ENCODE results near the gene PITPNB. TPM values are rescaled to one million over a fixed set of nuclear protein-coding genes. Genes with fewer than 3 reads are reported as not detected.

PITPNB gene
- total and polyA plus RNA-seq, 7 donors, result 20.4 to 135 (median 79.9) TPM

GRCh38 chr22:27885977-27886842 lies 32.8 kb downstream of the PITPNB start:
- Histone ChIP-seq H3K27me3 (no peaks in the 10 kb centered on the region), H3K9me3 (no peaks in the 10 kb centered on the region), H3K4me1 (peaks cover 0 to 67% (median 63%) of the 10 kb centered on the region in 4 donors), H3K36me3 (peaks cover 0 to 32% (median 17%) of the 10 kb centered on the region in 4 donors), H3K27ac (peak overlapping the region; percentile 82 to 87 (median 84)), H3K4me3 (no peak overlapping the region)
- TF ChIP-seq, protein P1, sequence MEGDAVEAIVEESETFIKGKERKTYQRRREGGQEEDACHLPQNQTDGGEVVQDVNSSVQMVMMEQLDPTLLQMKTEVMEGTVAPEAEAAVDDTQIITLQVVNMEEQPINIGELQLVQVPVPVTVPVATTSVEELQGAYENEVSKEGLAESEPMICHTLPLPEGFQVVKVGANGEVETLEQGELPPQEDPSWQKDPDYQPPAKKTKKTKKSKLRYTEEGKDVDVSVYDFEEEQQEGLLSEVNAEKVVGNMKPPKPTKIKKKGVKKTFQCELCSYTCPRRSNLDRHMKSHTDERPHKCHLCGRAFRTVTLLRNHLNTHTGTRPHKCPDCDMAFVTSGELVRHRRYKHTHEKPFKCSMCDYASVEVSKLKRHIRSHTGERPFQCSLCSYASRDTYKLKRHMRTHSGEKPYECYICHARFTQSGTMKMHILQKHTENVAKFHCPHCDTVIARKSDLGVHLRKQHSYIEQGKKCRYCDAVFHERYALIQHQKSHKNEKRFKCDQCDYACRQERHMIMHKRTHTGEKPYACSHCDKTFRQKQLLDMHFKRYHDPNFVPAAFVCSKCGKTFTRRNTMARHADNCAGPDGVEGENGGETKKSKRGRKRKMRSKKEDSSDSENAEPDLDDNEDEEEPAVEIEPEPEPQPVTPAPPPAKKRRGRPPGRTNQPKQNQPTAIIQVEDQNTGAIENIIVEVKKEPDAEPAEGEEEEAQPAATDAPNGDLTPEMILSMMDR (IDR thresholded peaks at IDR 0.05), result peak; percentile 78 to 91 (median 82)
- TF ChIP-seq POLR2AphosphoS5 (IDR thresholded peaks at IDR 0.05) (peak in 3 of 4 donors; percentile 38 to 45 (median 42)), EP300 (IDR thresholded peaks at IDR 0.05) (peak in 1 of 4 donors; percentile 12), POLR2A (IDR thresholded peaks at IDR 0.05) (no peak)
- WGBS, 2 donors, result 86 to 88% methylated on average over 3 of the region's 3 CpGs
- intact Hi-C loops (cut with DNase I), result loop anchor here (2.0 to 10.0 kb wide), 2 partner anchors 33 to 709 kb away; partner anchors contain the start of gene PITPNB
- DNase-seq, result no peak

DNA sequence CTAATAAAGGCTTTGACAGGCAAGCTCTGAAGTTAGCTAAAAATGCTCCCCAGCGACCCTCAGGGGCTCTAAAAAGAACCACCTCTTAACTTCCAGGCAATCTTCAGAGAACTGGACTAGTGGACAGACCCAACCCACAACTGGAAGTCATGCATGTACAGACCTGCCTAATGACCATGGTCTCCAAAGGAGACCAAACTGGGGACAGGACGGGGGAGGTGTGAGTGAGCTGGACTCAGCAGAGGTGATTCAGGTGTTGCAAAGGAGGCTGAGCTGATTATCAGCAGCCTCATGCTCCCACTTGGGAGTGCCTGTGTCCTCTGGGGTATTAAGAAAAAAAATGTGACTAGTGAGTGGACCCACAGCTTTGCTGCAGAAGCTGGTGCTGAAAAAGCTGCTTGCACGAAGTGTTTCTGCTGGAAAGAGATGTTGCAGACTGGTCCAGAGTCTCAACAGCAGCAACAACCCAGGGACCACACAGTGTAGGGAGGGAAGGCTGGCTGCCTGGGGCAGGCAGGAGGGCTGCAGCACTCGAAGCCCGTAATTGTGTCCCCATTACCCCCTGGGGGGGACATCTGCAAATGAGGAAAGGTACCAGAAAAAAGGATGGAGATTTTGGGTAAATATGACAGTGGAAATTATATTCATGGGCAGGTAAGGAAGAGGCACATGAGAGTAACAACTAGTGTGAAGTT lies 35.3 kb downstream of the PITPNB start:
- DNase-seq, result no peak
- TF ChIP-seq, protein P1 (IDR thresholded peaks at IDR 0.05), result no peak
- intact Hi-C loops (cut with DNase I), result loop anchor here (10.0 kb wide), 1 partner anchor 711 kb away; no protein-coding TSS in a partner anchor
- peaks cover 0 to 9% (median 7%) of the 10 kb centered on the region in 4 donors for H3K36me3 ChIP-seq
- no peaks in the 10 kb centered on the region for H3K27me3 ChIP-seq
- WGBS, 2 donors, result 88 to 90% methylated on average over 5 of the region's 5 CpGs
- H3K9me3 ChIP-seq, result no peaks in the 10 kb centered on the region
- no peak overlapping the region for H3K4me3 ChIP-seq
- H3K4me1 ChIP-seq, result peaks cover 0 to 91% (median 84%) of the 10 kb centered on the region in 4 donors
- peak overlapping the region; percentile 82 to 87 (median 84) for H3K27ac ChIP-seq

- no peak for DNase-seq
- no peak for TF ChIP-seq POLR2AphosphoS5 (IDR thresholded peaks at IDR 0.05)
- no peak for TF ChIP-seq POLR2A (IDR thresholded peaks at IDR 0.05)
- TF ChIP-seq, protein P1 (IDR thresholded peaks at IDR 0.05), result no peak
- no peak for TF ChIP-seq EP300 (IDR thresholded peaks at IDR 0.05)
- intact Hi-C loops (cut with DNase I), result loop anchor here (10.0 kb wide), 1 partner anchor 712 kb away; no protein-coding TSS in a partner anchor
- Histone ChIP-seq H3K27me3 (no peaks in the 10 kb centered on the region), H3K4me3 (no peak overlapping the region), H3K36me3 (peaks cover 0 to 5% (median 0%) of the 10 kb centered on the region in 4 donors), H3K4me1 (peaks cover 0 to 99% (median 93%) of the 10 kb centered on the region in 4 donors), H3K27ac (peak overlapping the region; percentile 82 to 87 (median 84)), H3K9me3 (no peaks in the 10 kb centered on the region)
- 52 to 68% methylated on average over 6 of the region's 6 CpGs for WGBS, 2 donors
Observed at GRCh38 chr22:27882507-27883290, 36.4 kb downstream of the PITPNB start.

DNA sequence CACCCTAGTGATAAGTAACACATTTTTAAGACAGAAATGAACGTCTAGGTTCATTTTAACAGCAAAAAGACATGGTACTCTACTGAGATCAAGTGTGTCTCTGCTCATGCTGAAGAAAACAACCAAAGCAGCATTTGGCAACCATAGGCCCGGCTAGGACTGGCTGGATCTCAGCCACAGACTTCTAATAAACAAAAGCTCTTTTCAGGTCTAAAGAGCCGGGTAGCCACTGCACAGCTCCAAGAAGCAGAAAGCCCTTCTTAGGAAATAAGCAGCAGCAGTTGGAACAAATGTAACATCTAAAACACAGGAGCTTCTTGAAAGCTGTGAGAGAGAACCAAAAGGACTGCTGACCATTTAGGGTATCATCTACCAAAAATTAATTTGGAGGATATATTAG lies 37.6 kb downstream of the PITPNB start:
- DNase-seq, result peak; percentile 85
- Histone ChIP-seq H3K4me1 (peaks cover 0 to 99% (median 91%) of the 10 kb centered on the region in 4 donors), H3K36me3 (peaks cover 0 to 5% (median 0%) of the 10 kb centered on the region in 4 donors), H3K4me3 (no peak overlapping the region), H3K27ac (peak overlapping the region; percentile 82 to 87 (median 84)), H3K27me3 (no peaks in the 10 kb centered on the region), H3K9me3 (no peaks in the 10 kb centered on the region)
- 26 to 61% methylated on average over 3 of the region's 3 CpGs for WGBS, 2 donors
- intact Hi-C loops (cut with DNase I), result loop anchor here (1.0 to 10.0 kb wide), 2 partner anchors 128 to 713 kb away; no protein-coding TSS in a partner anchor
- TF ChIP-seq POLR2AphosphoS5 (IDR thresholded peaks at IDR 0.05), result peak in 2 of 4 donors; percentile 24 to 33
- no peak for TF ChIP-seq POLR2A (IDR thresholded peaks at IDR 0.05)

All from sigmoid colon (tissue), 7 donors.